Measurements from ENCODE around the gene DNAH1. TPM values are rescaled to one million over a fixed set of nuclear protein-coding genes. Genes with fewer than 3 reads are reported as not detected.

Gene DNAH1
- total and polyA plus RNA-seq, 2 experiments from 2014 or later, result 0.81 to 1.8 TPM

DNA sequence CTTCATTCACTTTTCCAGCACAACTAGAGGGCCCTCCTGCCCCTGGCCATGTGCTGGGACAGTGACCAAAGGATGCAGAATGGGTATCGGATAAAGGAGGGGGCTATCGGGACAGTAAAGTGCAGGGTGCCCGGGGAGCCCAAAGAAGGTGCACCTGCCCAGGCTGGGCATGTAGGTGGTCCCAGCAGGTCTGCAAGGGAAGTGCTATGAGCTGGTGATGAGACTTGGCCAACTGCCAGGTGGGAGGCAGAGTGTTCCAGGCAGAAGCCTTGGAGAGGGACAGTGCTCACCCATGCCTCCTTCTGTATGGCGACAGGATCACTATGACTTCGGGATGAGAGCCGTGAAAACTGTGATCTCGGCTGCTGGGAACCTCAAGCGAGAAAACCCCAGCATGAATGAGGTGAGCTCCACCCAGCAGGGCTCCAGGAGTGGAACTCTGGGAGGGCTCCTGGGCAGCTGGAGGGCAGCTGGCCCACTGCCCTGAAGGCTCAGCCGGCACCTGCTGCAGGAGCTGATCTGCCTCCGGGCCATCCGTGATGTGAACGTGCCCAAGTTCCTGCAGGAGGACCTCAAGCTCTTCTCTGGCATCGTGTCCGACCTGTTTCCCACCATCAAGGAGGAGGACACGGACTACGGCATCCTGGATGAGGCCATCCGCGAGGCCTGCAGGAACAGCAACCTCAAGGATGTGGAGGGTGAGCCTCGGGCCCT is 48.4 kb downstream of the DNAH1 start:
- Mint-ChIP-seq H3K27me3 (ENCODE audit: insufficient read depth, low read depth, poor library complexity) (peaks cover 26% of the 10 kb centered on the region), H3K27ac (no peak overlapping the region), H3K9me3 (no peaks in the 10 kb centered on the region), H3K36me3 (ENCODE audit: low read depth) (no peaks in the 10 kb centered on the region; the same call in 2 of the 3 replicates), H3K4me1 (peaks cover 18% of the 10 kb centered on the region), H3K4me3 (no peak overlapping the region)
- no peaks in the 10 kb centered on the region for H4K20me1 ChIP-seq (replicated peaks; ENCODE audit: insufficient read depth)
- ATAC-seq (no peak), DNase-seq (ENCODE audit: low spot score) (no peak)
- H3F3A ChIP-seq (replicated peaks; ENCODE audit: low read depth), result no peaks in the 10 kb centered on the region
- H3K27ac ChIP-seq (ENCODE audit: low read depth), result no peak overlapping the region
- no peak overlapping the region for H2AFZ ChIP-seq
- TF ChIP-seq NANOG (IDR thresholded peaks at IDR 0.05; ENCODE audit: borderline replicate concordance) (no peak), ZNF331 (CRISPR knock-in tag; IDR thresholded peaks at IDR 0.05; ENCODE audit: low read depth) (no peak), JUNB (IDR thresholded peaks at IDR 0.05; ENCODE audit: unreplicated experiment) (no peak), STAT1 (IDR thresholded peaks at IDR 0.05; ENCODE audit: unreplicated experiment) (no peak), ZNF114 (CRISPR knock-in tag; IDR thresholded peaks at IDR 0.05) (no peak), EZH2 (IDR thresholded peaks at IDR 0.05; ENCODE audit: low read depth, unreplicated experiment) (no peak), REST (IDR thresholded peaks at IDR 0.05; ENCODE audit: unreplicated experiment) (no peak), EZH2phosphoT487 (IDR thresholded peaks at IDR 0.05; ENCODE audit: unreplicated experiment) (no peak), POLR2AphosphoS5 (IDR thresholded peaks at IDR 0.05; ENCODE audit: low read depth) (no peak), ETS1 (IDR thresholded peaks at IDR 0.05) (no peak), CREB1 (CRISPR knock-in tag; IDR thresholded peaks at IDR 0.05; ENCODE audit: low read depth) (no peak)
- TF ChIP-seq, protein P1, sequence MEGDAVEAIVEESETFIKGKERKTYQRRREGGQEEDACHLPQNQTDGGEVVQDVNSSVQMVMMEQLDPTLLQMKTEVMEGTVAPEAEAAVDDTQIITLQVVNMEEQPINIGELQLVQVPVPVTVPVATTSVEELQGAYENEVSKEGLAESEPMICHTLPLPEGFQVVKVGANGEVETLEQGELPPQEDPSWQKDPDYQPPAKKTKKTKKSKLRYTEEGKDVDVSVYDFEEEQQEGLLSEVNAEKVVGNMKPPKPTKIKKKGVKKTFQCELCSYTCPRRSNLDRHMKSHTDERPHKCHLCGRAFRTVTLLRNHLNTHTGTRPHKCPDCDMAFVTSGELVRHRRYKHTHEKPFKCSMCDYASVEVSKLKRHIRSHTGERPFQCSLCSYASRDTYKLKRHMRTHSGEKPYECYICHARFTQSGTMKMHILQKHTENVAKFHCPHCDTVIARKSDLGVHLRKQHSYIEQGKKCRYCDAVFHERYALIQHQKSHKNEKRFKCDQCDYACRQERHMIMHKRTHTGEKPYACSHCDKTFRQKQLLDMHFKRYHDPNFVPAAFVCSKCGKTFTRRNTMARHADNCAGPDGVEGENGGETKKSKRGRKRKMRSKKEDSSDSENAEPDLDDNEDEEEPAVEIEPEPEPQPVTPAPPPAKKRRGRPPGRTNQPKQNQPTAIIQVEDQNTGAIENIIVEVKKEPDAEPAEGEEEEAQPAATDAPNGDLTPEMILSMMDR (conservative IDR thresholded peaks at IDR 0.05; ENCODE audit: low read depth in 2 of 2), result no peak
- TF ChIP-seq, protein P2, sequence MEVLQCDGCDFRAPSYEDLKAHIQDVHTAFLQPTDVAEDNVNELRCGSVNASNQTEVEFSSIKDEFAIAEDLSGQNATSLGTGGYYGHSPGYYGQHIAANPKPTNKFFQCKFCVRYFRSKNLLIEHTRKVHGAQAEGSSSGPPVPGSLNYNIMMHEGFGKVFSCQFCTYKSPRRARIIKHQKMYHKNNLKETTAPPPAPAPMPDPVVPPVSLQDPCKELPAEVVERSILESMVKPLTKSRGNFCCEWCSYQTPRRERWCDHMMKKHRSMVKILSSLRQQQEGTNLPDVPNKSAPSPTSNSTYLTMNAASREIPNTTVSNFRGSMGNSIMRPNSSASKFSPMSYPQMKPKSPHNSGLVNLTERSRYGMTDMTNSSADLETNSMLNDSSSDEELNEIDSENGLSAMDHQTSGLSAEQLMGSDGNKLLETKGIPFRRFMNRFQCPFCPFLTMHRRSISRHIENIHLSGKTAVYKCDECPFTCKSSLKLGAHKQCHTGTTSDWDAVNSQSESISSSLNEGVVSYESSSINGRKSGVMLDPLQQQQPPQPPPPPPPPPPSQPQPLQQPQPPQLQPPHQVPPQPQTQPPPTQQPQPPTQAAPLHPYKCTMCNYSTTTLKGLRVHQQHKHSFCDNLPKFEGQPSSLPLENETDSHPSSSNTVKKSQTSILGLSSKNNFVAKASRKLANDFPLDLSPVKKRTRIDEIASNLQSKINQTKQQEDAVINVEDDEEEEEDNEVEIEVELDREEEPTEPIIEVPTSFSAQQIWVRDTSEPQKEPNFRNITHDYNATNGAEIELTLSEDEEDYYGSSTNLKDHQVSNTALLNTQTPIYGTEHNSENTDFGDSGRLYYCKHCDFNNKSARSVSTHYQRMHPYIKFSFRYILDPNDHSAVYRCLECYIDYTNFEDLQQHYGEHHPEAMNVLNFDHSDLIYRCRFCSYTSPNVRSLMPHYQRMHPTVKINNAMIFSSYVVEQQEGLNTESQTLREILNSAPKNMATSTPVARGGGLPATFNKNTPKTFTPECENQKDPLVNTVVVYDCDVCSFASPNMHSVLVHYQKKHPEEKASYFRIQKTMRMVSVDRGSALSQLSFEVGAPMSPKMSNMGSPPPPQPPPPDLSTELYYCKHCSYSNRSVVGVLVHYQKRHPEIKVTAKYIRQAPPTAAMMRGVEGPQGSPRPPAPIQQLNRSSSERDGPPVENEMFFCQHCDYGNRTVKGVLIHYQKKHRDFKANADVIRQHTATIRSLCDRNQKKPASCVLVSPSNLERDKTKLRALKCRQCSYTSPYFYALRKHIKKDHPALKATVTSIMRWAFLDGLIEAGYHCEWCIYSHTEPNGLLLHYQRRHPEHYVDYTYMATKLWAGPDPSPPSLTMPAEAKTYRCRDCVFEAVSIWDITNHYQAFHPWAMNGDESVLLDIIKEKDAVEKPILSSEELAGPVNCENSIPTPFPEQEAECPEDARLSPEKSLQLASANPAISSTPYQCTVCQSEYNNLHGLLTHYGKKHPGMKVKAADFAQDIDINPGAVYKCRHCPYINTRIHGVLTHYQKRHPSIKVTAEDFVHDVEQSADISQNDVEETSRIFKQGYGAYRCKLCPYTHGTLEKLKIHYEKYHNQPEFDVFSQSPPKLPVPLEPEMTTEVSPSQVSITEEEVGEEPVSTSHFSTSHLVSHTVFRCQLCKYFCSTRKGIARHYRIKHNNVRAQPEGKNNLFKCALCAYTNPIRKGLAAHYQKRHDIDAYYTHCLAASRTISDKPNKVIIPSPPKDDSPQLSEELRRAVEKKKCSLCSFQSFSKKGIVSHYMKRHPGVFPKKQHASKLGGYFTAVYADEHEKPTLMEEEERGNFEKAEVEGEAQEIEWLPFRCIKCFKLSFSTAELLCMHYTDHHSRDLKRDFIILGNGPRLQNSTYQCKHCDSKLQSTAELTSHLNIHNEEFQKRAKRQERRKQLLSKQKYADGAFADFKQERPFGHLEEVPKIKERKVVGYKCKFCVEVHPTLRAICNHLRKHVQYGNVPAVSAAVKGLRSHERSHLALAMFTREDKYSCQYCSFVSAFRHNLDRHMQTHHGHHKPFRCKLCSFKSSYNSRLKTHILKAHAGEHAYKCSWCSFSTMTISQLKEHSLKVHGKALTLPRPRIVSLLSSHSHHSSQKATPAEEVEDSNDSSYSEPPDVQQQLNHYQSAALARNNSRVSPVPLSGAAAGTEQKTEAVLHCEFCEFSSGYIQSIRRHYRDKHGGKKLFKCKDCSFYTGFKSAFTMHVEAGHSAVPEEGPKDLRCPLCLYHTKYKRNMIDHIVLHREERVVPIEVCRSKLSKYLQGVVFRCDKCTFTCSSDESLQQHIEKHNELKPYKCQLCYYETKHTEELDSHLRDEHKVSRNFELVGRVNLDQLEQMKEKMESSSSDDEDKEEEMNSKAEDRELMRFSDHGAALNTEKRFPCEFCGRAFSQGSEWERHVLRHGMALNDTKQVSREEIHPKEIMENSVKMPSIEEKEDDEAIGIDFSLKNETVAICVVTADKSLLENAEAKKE (CRISPR knock-in tag; IDR thresholded peaks at IDR 0.05), result no peak
- H3K36me3 ChIP-seq (ENCODE audit: insufficient read depth), result no peaks in the 10 kb centered on the region
- no peaks in the 10 kb centered on the region for H3K4me1 ChIP-seq (ENCODE audit: insufficient read depth)
- no peaks in the 10 kb centered on the region for H3K27me3 ChIP-seq (ENCODE audit: insufficient read depth)
- no peak overlapping the region for H3K4me2 ChIP-seq
- no peak overlapping the region for H3K4me3 ChIP-seq
- no peaks in the 10 kb centered on the region for H3K79me2 ChIP-seq (replicated peaks; ENCODE audit: insufficient read depth)
- 0 out of 2 replicates have a peak, but pooled peaks cover 2% of the 10 kb centered on the region for H3K9me2 ChIP-seq (ENCODE audit: insufficient read depth)

Data from GM23338 (cell line).